Activated CD4-positive, alpha-beta memory T cell treated with anti-CD3 and anti-CD28 coated beads for 36 hours (primary cell): ENCODE measurements around the gene C11orf21. TPM values are rescaled to one million over a fixed set of nuclear protein-coding genes. Genes with fewer than 3 reads are reported as not detected.
"Not testable (repeated sequence)": the region's sequence is repeated elsewhere in the genome, so short reads cannot be mapped to it uniquely, and the experiment has no call there.

Source experiments
- CTCF ChIA-PET: fragments of 350-600 bp; sonication (Branson Sonifier 250); formaldehyde crosslinking; loops from one replicate; lab custom pipeline; 2021; ENCODE audit warnings: antibody characterized with exemption, inconsistent platforms; lab: Charles Lee
- POLR2A ChIA-PET: fragments of 350-600 bp; sonication (Branson Sonifier 250); formaldehyde crosslinking; loops from one replicate; lab custom pipeline; 2021; ENCODE audit warnings: antibody characterized with exemption; lab: Charles Lee
- DNase-seq: peaks from one replicate; pipeline ENCODE4 v3.0.0-alpha.2; 2020
- H3K27ac Mint-ChIP-seq: one replicate; pipeline ENCODE4 v1.8.0; 2021; ENCODE audit warnings: mixed read lengths
- H3K27me3 Mint-ChIP-seq: one replicate; pipeline ENCODE4 v1.8.0; 2021; ENCODE audit warnings: mixed read lengths
- H3K36me3 Mint-ChIP-seq: one replicate; pipeline ENCODE4 v1.8.0; 2021; ENCODE audit warnings: mixed read lengths
- H3K4me1 Mint-ChIP-seq: one replicate; pipeline ENCODE4 v1.8.0; 2021; ENCODE audit warnings: low read depth, mixed read lengths
- H3K4me3 Mint-ChIP-seq: one replicate; pipeline ENCODE4 v1.8.0; 2021; ENCODE audit warnings: mild to moderate bottlenecking, mixed read lengths
- H3K9me3 Mint-ChIP-seq: one replicate; pipeline ENCODE4 v1.8.0; 2021; ENCODE audit warnings: mixed read lengths
- intact Hi-C: fragments of 100-400 bp; cut with micrococcal nuclease; formaldehyde crosslinking; loops from one replicate; pipeline ENCODE4 v1.15.1; 2023
- total RNA-seq, 2 experiments: library from RNA; stranded (reverse); gene quantifications; one replicate each; pipeline ENCODE4 v1.2.3, GENCODE V29; 2021

C11orf21 gene
- total RNA-seq, 2 experiments from 2014 or later, result 8.2 to 8.8 TPM

DNA sequence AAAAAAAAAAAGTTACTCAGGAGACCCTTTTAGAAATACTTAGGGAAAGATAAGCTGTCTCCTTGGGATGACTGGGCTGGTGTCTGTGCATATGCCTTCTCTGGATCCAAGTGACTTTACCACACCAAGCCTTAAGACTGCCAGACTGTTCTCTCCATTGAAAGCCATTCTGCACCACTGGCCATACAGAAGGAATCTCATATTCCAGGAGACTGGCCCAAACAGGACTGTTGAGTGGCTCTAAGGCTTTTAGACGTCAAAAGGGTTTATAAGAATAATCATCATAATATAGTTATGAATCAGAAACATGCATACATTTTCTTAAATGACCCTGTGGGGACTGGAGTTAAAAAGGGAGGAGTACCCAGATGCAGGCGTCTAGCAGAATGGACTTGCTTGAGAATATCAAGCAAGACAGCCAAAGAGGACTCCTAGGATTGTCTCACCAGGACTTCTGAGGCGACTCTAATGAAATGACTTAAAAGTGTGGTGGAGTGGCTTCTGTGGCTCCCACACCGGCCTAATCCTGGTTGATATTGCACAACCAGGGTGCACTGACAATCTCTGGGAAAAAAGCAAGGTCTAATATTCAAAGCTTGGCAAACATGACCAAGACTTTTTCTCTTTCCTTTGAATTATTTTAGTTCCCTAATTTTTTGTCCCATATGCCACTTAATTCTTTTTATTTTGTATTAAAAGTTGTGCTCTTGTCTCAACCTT is 31.9 kb upstream of the C11orf21 start:
- H3K36me3 Mint-ChIP-seq, POLR2A ChIA-PET, CTCF ChIA-PET, H3K9me3 Mint-ChIP-seq, DNase-seq, H3K4me3 Mint-ChIP-seq, intact Hi-C loops, H3K4me1 Mint-ChIP-seq, H3K27ac Mint-ChIP-seq: not testable (repeated sequence)
- H3K27me3 Mint-ChIP-seq, result peaks cover 24% of the 10 kb centered on the region

DNA sequence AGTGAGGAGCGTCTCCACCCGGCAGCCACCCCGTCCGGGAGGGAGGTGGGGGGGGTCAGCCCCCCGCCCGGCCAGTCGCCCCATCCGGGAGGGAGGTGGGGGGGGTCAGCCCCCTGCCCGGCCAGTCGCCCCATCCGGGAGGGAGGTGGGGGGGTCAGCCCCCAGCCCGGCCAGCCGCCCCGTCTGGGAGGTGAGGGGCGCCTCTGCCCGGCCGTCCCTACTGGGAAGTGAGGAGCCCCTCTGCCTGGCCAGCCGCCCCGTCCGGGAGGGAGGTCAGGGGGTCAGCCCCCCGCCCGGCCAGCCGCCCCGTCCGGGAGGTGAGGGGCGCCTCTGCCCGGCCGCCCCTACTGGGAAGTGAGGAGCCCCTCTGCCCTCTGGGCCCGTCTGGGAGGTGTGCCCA is 30.9 kb upstream of the C11orf21 start:
- intact Hi-C loops, H3K4me1 Mint-ChIP-seq, DNase-seq, POLR2A ChIA-PET, CTCF ChIA-PET, H3K27ac Mint-ChIP-seq, H3K9me3 Mint-ChIP-seq, H3K36me3 Mint-ChIP-seq, H3K4me3 Mint-ChIP-seq: not testable (repeated sequence)
- peaks cover 24% of the 10 kb centered on the region for H3K27me3 Mint-ChIP-seq

DNA sequence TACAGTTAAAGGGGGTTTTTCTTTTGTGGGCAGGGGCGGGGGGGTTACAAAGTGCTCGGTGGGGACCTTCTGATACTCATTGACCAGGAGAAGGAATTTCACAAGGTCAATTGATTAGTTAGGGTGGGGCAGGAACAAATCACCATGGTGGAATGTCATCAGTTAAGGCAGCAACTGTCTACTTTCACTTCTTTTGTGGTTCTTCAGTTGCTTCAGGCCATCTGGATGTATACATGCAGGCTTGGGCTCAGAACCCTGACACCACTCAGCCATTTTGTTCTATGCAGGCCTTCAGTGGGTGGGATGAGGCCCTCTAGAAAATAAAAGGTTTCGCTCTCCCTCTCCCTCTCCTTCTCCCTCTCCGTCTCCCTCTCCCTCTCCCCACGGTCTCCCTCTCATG is 29.7 kb upstream of the C11orf21 start:
- CTCF ChIA-PET, result no interaction called here

DNA sequence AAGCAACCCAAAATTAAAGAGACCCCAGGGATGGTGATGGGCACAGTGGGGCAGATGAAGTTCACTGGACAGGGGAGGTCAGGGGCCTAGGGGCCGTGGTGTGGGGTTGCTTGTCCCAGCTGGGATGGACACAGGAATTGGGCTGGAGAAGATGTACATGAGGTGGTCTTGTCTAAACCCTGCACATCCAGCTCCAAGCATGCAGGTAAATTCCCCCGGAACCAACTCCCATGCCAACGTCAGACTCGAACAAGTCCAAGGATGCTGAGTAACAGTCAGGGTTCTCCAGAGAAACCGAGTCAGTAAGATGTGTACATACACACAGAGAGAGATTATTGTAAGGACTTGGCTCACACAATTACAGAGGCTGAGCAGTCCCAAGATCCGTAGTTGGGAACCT is 29.0 kb upstream of the C11orf21 start:
- peaks cover 13% of the 10 kb centered on the region for H3K27me3 Mint-ChIP-seq
- H3K4me3 Mint-ChIP-seq, result no peak overlapping the region
- H3K4me1 Mint-ChIP-seq, result no peaks in the 10 kb centered on the region
- CTCF ChIA-PET, result no interaction called here
- H3K9me3 Mint-ChIP-seq, result no peaks in the 10 kb centered on the region
- H3K27ac Mint-ChIP-seq, result no peak overlapping the region
- no peaks in the 10 kb centered on the region for H3K36me3 Mint-ChIP-seq
- POLR2A ChIA-PET, result no interaction called here
- DNase-seq, result no peak
- intact Hi-C loops, result no loop called here

More for the DNA sequence above, 29.7 kb upstream of the C11orf21 start:
- intact Hi-C loops, result no loop called here
- POLR2A ChIA-PET, result no interaction called here
- no peak overlapping the region for H3K27ac Mint-ChIP-seq
- no peaks in the 10 kb centered on the region for H3K9me3 Mint-ChIP-seq
- no peaks in the 10 kb centered on the region for H3K4me1 Mint-ChIP-seq
- H3K4me3 Mint-ChIP-seq, result no peak overlapping the region
- H3K36me3 Mint-ChIP-seq, result no peaks in the 10 kb centered on the region
- no peak for DNase-seq
- H3K27me3 Mint-ChIP-seq, result peaks cover 17% of the 10 kb centered on the region

DNA sequence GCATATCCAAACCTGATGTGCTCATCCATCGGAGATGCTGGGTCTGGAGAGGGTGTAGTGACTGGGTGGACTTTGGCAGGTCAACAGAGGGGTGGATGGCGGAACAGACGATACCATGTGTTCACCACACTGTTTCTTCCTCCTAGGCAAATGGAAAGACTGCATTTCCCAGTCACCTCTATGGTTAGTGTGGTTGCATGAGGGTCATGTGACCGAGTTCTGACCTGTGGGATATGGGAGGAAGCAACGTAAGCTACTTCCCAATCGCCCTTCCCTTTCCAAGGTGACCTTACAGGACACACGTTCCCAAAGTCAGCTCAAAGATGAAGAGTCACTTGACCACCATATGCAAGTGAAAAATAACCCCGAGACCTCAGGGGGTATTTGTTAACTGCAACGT is 27.8 kb upstream of the C11orf21 start:
- Mint-ChIP-seq H3K4me1 (no peaks in the 10 kb centered on the region), H3K9me3 (no peaks in the 10 kb centered on the region), H3K27me3 (peaks cover 8% of the 10 kb centered on the region), H3K36me3 (no peaks in the 10 kb centered on the region), H3K4me3 (no peak overlapping the region), H3K27ac (no peak overlapping the region)
- ChIA-PET POLR2A (no interaction called here), CTCF (no interaction called here)
- no peak for DNase-seq
- intact Hi-C loops, result no loop called here

DNA sequence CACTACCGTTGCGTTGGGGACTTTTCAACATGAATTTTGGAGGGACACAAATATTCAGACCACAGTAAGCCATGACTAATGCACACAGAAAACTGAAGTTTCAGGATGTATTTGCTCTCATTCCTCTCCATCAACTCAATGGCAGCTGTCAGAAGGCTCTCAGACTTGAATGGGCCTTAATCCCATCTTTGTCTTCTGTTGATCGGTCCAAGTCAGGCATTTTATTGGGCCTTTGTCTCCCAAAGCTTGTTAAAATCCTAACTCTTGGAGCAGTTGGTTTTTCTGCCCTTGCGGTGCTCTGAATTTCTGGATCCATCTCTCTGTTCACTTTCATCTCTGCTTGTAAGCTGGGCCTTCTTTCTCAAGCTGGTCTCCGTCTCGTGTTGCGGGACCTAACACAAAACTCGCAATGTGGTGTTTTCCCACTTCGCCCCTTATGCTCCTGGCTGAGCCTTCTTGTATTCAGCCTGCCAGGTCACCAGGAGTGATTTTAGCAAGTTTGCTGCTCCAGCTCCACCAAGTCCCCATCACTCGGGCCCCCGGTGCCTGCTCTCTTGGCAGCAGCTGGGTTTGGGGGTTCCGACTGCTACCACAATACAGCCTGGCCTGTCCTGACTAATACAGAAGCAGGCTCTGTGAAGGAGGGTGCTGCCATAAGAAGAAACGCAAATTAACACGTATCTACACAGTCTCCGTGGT is 27.1 kb upstream of the C11orf21 start:
- CTCF ChIA-PET, result interaction anchor here (1.0 kb wide), 1 partner anchor 24 kb away, joined by 3 read pairs; no protein-coding TSS in a partner anchor
- H3K27me3 Mint-ChIP-seq, result peaks cover 8% of the 10 kb centered on the region
- no peaks in the 10 kb centered on the region for H3K4me1 Mint-ChIP-seq
- H3K27ac Mint-ChIP-seq, result no peak overlapping the region
- no peaks in the 10 kb centered on the region for H3K36me3 Mint-ChIP-seq
- intact Hi-C loops, result no loop called here
- H3K9me3 Mint-ChIP-seq, result no peaks in the 10 kb centered on the region
- DNase-seq, result no peak
- no peak overlapping the region for H3K4me3 Mint-ChIP-seq
- POLR2A ChIA-PET, result no interaction called here

DNA sequence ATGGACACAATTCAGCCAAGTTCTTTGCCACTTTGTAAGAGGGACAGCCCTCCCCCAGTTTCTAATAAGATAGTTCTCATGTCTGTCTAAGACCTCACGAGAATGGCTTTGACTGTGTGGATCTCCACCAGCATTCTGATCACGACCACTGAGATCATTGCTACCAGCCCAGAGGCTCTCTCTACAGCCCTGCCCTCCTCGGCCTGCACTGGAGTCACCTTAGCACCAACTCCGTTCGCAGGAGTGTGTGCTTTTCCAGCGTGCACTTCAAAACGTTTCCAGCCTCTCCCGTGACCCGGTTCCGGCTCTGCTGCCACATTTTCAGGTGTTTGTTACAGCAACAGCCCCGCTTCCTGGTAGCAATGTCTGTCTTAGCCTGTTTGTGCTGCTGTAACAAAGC is 26.3 kb upstream of the C11orf21 start:
- CTCF ChIA-PET, result interaction anchor here (1.0 kb wide), 1 partner anchor 23 kb away, joined by 3 read pairs; no protein-coding TSS in a partner anchor
- H3K9me3 Mint-ChIP-seq, result peaks cover 7% of the 10 kb centered on the region
- no peak overlapping the region for H3K27ac Mint-ChIP-seq
- peaks cover 8% of the 10 kb centered on the region for H3K27me3 Mint-ChIP-seq
- no peak overlapping the region for H3K4me3 Mint-ChIP-seq
- DNase-seq, result no peak
- POLR2A ChIA-PET, result no interaction called here
- intact Hi-C loops, result no loop called here
- no peaks in the 10 kb centered on the region for H3K4me1 Mint-ChIP-seq
- H3K36me3 Mint-ChIP-seq, result no peaks in the 10 kb centered on the region

DNA sequence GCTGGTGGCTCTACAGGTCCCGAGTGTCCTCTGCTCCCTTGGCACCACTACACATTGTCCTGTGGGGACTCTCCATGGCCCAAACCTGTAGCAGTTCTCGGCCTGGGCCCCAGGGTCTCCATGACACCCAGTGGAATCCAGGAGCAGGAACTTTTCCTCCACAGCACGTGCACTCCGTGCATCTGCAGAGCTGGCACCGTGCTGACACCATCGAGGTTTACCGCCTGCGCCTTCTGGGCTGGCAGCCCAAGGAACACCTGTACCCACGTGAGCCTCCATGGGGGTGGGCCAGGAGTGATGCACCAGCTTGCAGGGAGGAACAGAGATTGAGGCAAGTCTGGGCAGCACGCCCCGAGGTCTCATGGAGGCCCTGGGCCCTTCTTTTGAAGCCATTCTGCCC is 25.3 kb upstream of the C11orf21 start:
- no peak for DNase-seq
- Mint-ChIP-seq H3K27ac (no peak overlapping the region), H3K36me3 (peaks cover 4% of the 10 kb centered on the region), H3K4me3 (no peak overlapping the region), H3K9me3 (peaks cover 15% of the 10 kb centered on the region), H3K27me3 (peaks cover 14% of the 10 kb centered on the region), H3K4me1 (no peaks in the 10 kb centered on the region)
- ChIA-PET POLR2A (no interaction called here), CTCF (no interaction called here)
- intact Hi-C loops, result no loop called here

DNA sequence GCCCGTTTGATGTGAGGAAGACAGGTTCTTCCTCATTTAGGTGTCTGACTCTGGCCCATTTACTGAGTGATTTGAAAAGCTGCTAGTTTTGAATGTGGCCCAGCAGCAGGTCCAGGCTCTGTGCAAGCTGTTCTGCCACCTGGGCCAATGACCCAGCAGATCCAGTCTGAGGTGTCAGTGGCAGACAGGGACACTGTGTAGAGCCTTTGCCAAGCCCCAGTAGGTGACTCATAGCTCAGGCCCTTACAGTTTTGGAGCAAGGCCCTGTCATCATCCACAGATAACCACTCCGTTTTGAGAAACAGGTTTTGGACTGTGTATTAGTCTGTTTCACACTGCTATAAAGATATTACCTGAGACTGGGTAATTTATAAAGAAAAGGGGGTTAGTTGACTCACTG is 24.0 kb upstream of the C11orf21 start:
- no peaks in the 10 kb centered on the region for H3K4me1 Mint-ChIP-seq
- no peak overlapping the region for H3K27ac Mint-ChIP-seq
- peaks cover 4% of the 10 kb centered on the region for H3K36me3 Mint-ChIP-seq
- no peak for DNase-seq
- intact Hi-C loops, result no loop called here
- POLR2A ChIA-PET, result no interaction called here
- peaks cover 18% of the 10 kb centered on the region for H3K9me3 Mint-ChIP-seq
- H3K27me3 Mint-ChIP-seq, result peaks cover 17% of the 10 kb centered on the region
- CTCF ChIA-PET, result no interaction called here
- no peak overlapping the region for H3K4me3 Mint-ChIP-seq

DNA sequence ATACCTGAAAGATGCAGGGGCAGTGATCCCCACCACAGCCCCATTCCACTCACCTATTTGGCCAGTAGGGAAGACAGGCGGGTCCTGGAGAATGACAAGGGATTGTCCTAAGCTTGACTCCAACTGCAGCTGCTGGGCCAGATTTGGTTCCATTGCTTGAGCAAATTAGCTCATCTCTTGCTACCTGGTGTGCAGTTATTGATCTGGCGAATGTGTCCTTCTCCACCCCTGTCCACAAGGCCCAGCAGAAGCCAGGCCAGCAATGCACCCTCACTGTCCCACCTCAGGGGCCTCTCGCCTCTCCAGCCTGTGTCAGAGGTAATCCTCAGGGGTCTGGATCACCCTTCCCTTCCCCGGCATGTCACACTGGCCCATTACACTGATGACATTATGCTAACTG is 23.4 kb upstream of the C11orf21 start:
- POLR2A ChIA-PET, result no interaction called here
- Mint-ChIP-seq H3K4me3 (no peak overlapping the region), H3K4me1 (no peaks in the 10 kb centered on the region), H3K9me3 (peaks cover 18% of the 10 kb centered on the region), H3K27ac (no peak overlapping the region), H3K27me3 (peaks cover 17% of the 10 kb centered on the region), H3K36me3 (peaks cover 4% of the 10 kb centered on the region)
- intact Hi-C loops, result no loop called here
- no peak for DNase-seq
- CTCF ChIA-PET, result no interaction called here

DNA sequence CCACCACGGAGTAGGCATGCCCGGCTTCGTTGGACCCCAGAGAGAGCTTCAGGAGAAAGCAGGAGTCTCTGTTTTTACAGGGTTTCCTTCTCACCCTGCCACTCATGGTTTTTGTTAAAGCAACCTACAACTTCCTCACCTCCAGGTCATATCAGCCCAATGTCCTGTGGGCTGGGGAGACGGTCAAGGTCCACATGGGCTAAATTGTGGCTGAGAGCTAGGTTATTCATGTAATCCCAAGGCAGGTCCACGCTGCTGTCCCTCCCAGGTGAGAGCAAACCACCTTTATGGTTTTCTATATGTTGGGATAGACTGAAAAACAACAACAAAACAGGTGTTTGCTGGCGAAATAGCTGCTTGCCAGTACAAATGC is 19.6 kb upstream of the C11orf21 start:
- H3K27me3 Mint-ChIP-seq, result peaks cover 9% of the 10 kb centered on the region
- peaks cover 4% of the 10 kb centered on the region for H3K36me3 Mint-ChIP-seq
- no peak for DNase-seq
- H3K4me3 Mint-ChIP-seq, result no peak overlapping the region
- peaks cover 18% of the 10 kb centered on the region for H3K9me3 Mint-ChIP-seq
- H3K4me1 Mint-ChIP-seq, result no peaks in the 10 kb centered on the region
- intact Hi-C loops, result no loop called here
- ChIA-PET CTCF (no interaction called here), POLR2A (no interaction called here)
- no peak overlapping the region for H3K27ac Mint-ChIP-seq

DNA sequence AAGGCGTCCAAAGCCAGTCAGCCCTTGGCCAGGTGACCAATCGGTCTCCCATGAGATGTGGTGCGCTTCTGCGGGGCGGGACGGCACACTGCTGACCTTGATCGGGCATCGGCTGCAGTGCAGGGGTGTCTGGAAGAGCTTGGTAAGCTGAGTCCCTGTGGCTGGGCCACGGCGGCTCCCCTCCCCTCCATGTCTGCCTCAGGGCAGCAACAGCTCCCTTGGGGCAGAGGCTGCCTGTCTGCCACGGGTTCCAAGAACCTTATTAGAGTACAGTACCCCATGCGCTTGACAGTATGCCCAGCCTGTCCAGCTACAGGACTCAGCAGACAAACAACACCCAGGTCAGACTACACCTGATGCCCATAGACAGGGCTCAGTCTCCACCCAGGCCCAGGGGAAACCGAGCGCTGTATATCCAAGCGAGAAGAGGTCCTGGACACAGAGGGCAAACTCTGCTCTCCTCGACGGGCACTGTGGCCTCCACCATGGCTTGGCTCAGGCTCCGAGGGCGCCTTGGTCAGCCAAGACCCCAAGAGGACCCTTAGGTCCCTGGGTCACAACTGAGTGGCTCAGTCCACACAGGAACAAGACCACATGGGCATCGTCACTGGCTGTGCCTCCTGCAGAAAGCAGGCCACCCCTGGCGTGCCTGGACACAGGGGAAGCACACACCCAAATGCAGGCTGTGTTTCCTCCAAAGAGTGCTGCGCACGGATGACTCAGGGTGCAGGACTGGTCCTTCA is 19.0 kb upstream of the C11orf21 start:
- DNase-seq, result no peak
- POLR2A ChIA-PET, result no interaction called here
- intact Hi-C loops, result no loop called here
- H3K9me3 Mint-ChIP-seq, result peaks cover 18% of the 10 kb centered on the region
- no peak overlapping the region for H3K27ac Mint-ChIP-seq
- CTCF ChIA-PET, result no interaction called here
- H3K4me3 Mint-ChIP-seq, result no peak overlapping the region
- H3K36me3 Mint-ChIP-seq, result peaks cover 4% of the 10 kb centered on the region
- H3K4me1 Mint-ChIP-seq, result no peaks in the 10 kb centered on the region
- H3K27me3 Mint-ChIP-seq, result peaks cover 9% of the 10 kb centered on the region
